H1 (cell line): ENCODE measurements around the gene BTG2. TPM values are rescaled to one million over a fixed set of nuclear protein-coding genes. Genes with fewer than 3 reads are reported as not detected.

ENCODE experiments used
- CTCF ChIA-PET: fragments of 300-600 bp; sonication (Branson Sonifier 250); formaldehyde crosslinking; loops from one replicate; lab custom pipeline; 2021; ENCODE audit not compliant: partially characterized antibody; lab: Charles Lee
- POLR2A ChIA-PET: fragments of 300-600 bp; sonication (Branson Sonifier 250); formaldehyde crosslinking; loops from one replicate; lab custom pipeline; 2021; ENCODE audit warnings: inconsistent platforms; ENCODE audit not compliant: partially characterized antibody; lab: Charles Lee
- DNase-seq, 2 experiments: peaks; one replicate each; pipeline versions ENCODE4 v3.0.0 to v3.0.0-alpha.2; 2010 to 2022; ENCODE audit warnings: low spot score in 2 of 2, low read depth in 1 of 2, mixed read lengths in 1 of 2
- FAIRE-seq: peaks from 2 replicates; lab custom pipeline; 2011; peaks lifted over from hg19 to GRCh38; lab: Jason Lieb, UNC
- H2AFZ ChIP-seq: 2 replicates; pipeline ENCODE4 v1.8.1; 2012; ENCODE audit warnings: low read length, inconsistent platforms
- H2AK5ac ChIP-seq: 2 replicates; pipeline ENCODE4 v1.6.1; 2013; ENCODE audit warnings: low read depth, low read length
- H2BK120ac ChIP-seq: replicated peaks from 2 replicates; pipeline ENCODE3; 2013; ENCODE audit warnings: low read depth, low read length, inconsistent platforms
- H2BK12ac ChIP-seq: 2 replicates; pipeline ENCODE4 v1.6.1; 2013; ENCODE audit warnings: low read depth, low read length
- H2BK15ac ChIP-seq: 2 replicates; pipeline ENCODE4 v1.6.1; 2013; ENCODE audit warnings: low read length
- H2BK20ac ChIP-seq: 2 replicates; pipeline ENCODE4 v1.6.1; 2013; ENCODE audit warnings: low read length
- H2BK5ac ChIP-seq: 2 replicates; pipeline ENCODE4 v1.6.1; 2013; ENCODE audit warnings: low read depth, low read length
- H3K14ac ChIP-seq: 2 replicates; pipeline ENCODE4 v1.6.1; 2013; ENCODE audit warnings: inconsistent platforms; ENCODE audit not compliant: insufficient read length
- H3K18ac ChIP-seq: 2 replicates; pipeline ENCODE4 v1.6.1; 2013; ENCODE audit warnings: low read length; ENCODE audit errors: extremely low read depth
- H3K23ac ChIP-seq: 2 replicates; pipeline ENCODE4 v1.6.1; 2013; ENCODE audit warnings: inconsistent platforms; ENCODE audit not compliant: insufficient read length
- H3K23me2 ChIP-seq: 2 replicates; pipeline ENCODE4 v1.6.1; 2013; ENCODE audit warnings: low read depth, low read length
- H3K27ac ChIP-seq: 2 replicates; pipeline ENCODE4 v1.6.1; 2011; ENCODE audit warnings: low read depth, low read length, inconsistent platforms
- H3K27me3 ChIP-seq, 4 experiments: replicated peaks in 1 of 4; 1 replicate in 1 of 4; 2 replicates in 3 of 4; pipeline versions ENCODE4 v1.6.1 to v1.8.1; 2011 to 2013; ENCODE audit warnings: low read length in 3 of 4, mild to moderate bottlenecking in 3 of 4, inconsistent platforms in 2 of 4, mixed read lengths in 2 of 4, moderate library complexity in 1 of 4; ENCODE audit not compliant: control insufficient read depth in 3 of 4, insufficient read depth in 3 of 4; ENCODE audit errors: extremely low read depth in 1 of 4
- H3K36me3 ChIP-seq, 4 experiments: 2 replicates each; pipeline versions ENCODE4 v1.6.1 to v1.8.1; 2011 to 2013; ENCODE audit warnings: mild to moderate bottlenecking in 4 of 4, low read length in 3 of 4, moderate library complexity in 2 of 4, control low read depth in 1 of 4, inconsistent platforms in 1 of 4; ENCODE audit not compliant: insufficient read depth in 4 of 4, control insufficient read depth in 2 of 4
- H3K4ac ChIP-seq: replicated peaks from 2 replicates; pipeline ENCODE3; 2013; ENCODE audit warnings: low read length, low read depth, mixed read lengths, inconsistent platforms; ENCODE audit not compliant: insufficient read length
- H3K4me1 ChIP-seq, 4 experiments: replicated peaks in 1 of 4; 1 replicate in 1 of 4; 2 replicates in 3 of 4; pipeline versions ENCODE4 v1.6.1 to v1.8.1; 2011 to 2013; ENCODE audit warnings: low read length in 3 of 4, inconsistent platforms in 2 of 4, mixed read lengths in 1 of 4; ENCODE audit not compliant: insufficient read depth in 4 of 4, control insufficient read depth in 3 of 4
- H3K4me2 ChIP-seq, 2 experiments: 2 replicates each; pipeline versions ENCODE4 v1.6.1 to v1.8.1; 2011 to 2013; ENCODE audit warnings: low read depth in 2 of 2, low read length in 2 of 2, control low read depth in 1 of 2, inconsistent platforms in 1 of 2, mild to moderate bottlenecking in 1 of 2; ENCODE audit not compliant: insufficient read depth in 1 of 2
- H3K4me3 ChIP-seq, 4 experiments: fragments of 200-600, 300-600 bp in 1 of 4; sonication (generic), shearing (Covaris generic), sonication (Bioruptor Twin) in 1 of 4; 2 replicates each; pipeline versions ENCODE4 v1.5.1 to v1.8.1; 2011 to 2016; ENCODE audit warnings: low read length in 4 of 4, low read depth in 3 of 4, control low read depth in 2 of 4, inconsistent platforms in 2 of 4, mild to moderate bottlenecking in 2 of 4, mixed read lengths in 1 of 4, moderate library complexity in 1 of 4; ENCODE audit not compliant: insufficient read depth in 2 of 4; ENCODE audit errors: extremely low read depth in 1 of 4
- H3K56ac ChIP-seq: replicated peaks from 2 replicates; pipeline ENCODE3; 2013; ENCODE audit warnings: low read depth, mild to moderate bottlenecking, mixed read lengths, low read length, inconsistent platforms; ENCODE audit not compliant: insufficient read length
- H3K79me1 ChIP-seq: 2 replicates; pipeline ENCODE4 v1.6.1; 2013; ENCODE audit warnings: low read depth, low read length, control low read depth
- H3K79me2 ChIP-seq, 2 experiments: 2 replicates each; pipeline versions ENCODE4 v1.6.1 to v1.8.1; 2012 to 2013; ENCODE audit warnings: low read length in 2 of 2, mild to moderate bottlenecking in 2 of 2, inconsistent platforms in 1 of 2; ENCODE audit not compliant: insufficient read depth in 2 of 2, control insufficient read depth in 1 of 2
- H3K9ac ChIP-seq, 4 experiments: replicated peaks in 1 of 4; 1 replicate in 1 of 4; 2 replicates in 3 of 4; pipeline versions ENCODE4 v1.6.1 to v1.8.1; 2011 to 2013; ENCODE audit warnings: low read depth in 3 of 4, low read length in 3 of 4, control low read depth in 2 of 4, mild to moderate bottlenecking in 2 of 4, moderate library complexity in 2 of 4, inconsistent platforms in 1 of 4; ENCODE audit errors: extremely low read depth in 1 of 4
- H3K9me3 ChIP-seq, 2 experiments: 2 replicates each; pipeline versions ENCODE4 v1.6.1 to v1.8.1; 2012 to 2013; ENCODE audit warnings: mild to moderate bottlenecking in 2 of 2, moderate library complexity in 2 of 2, control low read depth in 1 of 2, inconsistent platforms in 1 of 2, low read depth in 1 of 2, low read length in 1 of 2, mixed read lengths in 1 of 2; ENCODE audit not compliant: insufficient read depth in 2 of 2
- H4K20me1 ChIP-seq, 2 experiments: replicated peaks in 1 of 2; 2 replicates each; pipeline versions ENCODE3 to v1.8.1; 2011 to 2013; ENCODE audit warnings: inconsistent platforms in 2 of 2, low read length in 2 of 2, mild to moderate bottlenecking in 1 of 2; ENCODE audit not compliant: insufficient read depth in 2 of 2, control insufficient read depth in 1 of 2
- H4K5ac ChIP-seq: 2 replicates; pipeline ENCODE4 v1.6.1; 2013; ENCODE audit warnings: low read length, low read depth, mixed read lengths, inconsistent platforms; ENCODE audit not compliant: insufficient read length
- H4K8ac ChIP-seq: 2 replicates; pipeline ENCODE4 v1.8.0; 2013; ENCODE audit warnings: mild to moderate bottlenecking, moderate library complexity, low read length, inconsistent platforms; ENCODE audit not compliant: insufficient read depth; ENCODE audit errors: extremely low read depth
- H4K91ac ChIP-seq: replicated peaks from 2 replicates; pipeline ENCODE3; 2013; ENCODE audit warnings: low read length, mixed read lengths, inconsistent platforms; ENCODE audit not compliant: insufficient read length
- POLR2A ChIP-seq, 2 experiments: IDR thresholded peaks; 1 replicate in 1 of 2; 2 replicates in 1 of 2; pipeline ENCODE4 v1.6.1; 2011; ENCODE audit warnings: low read depth in 2 of 2, low read length in 2 of 2, mild to moderate bottlenecking in 2 of 2; ENCODE audit errors: control extremely low read depth in 1 of 2
- RAD21 ChIP-seq, 2 experiments: IDR thresholded peaks in 1 of 2; conservative IDR thresholded peaks in 1 of 2; 2 replicates each; pipeline ENCODE4 v1.6.1; 2011; ENCODE audit warnings: low read depth in 2 of 2, low read length in 2 of 2, improper control_type of control experiment in 1 of 2, inconsistent platforms in 1 of 2, mild to moderate bottlenecking in 1 of 2, moderate library complexity in 1 of 2
- WGBS, 2 experiments: shearing (Covaris generic) in 1 of 2; methylation state at CpG; one replicate each; pipeline versions ENCODE4 v1.1.6 to v1.1.7; 2013 to 2015; ENCODE audit warnings: low lambda C conversion rate in 2 of 2, mixed read lengths in 2 of 2, inconsistent platforms in 1 of 2, low coverage in 1 of 2, missing lambda C conversion rate in 1 of 2; ENCODE audit not compliant: insufficient replicate concordance in 2 of 2, insufficient coverage in 1 of 2, insufficient read length in 1 of 2; ENCODE audit errors: extremely low coverage in 1 of 2, missing lambda C conversion rate in 1 of 2; 5-methylcytosine and 5-hydroxymethylcytosine counted together
- polyA plus RNA-seq, 7 experiments: library from polyadenylated mRNA; depleted of rRNA in 3 of 7; stranded (reverse) in 5 of 7; unstranded in 2 of 7; fragments of >200 nt in 5 of 7; fragments of 200-250 nt in 2 of 7; gene quantifications; 1 replicate in 5 of 7; 2 replicates in 1 of 7; 4 replicates in 1 of 7; pipeline versions ENCODE4 v1.2.1 to v1.2.3, GENCODE V29; 2011 to 2013; ENCODE audit warnings: missing spikeins in 2 of 7, mixed read lengths in 2 of 7
- total RNA-seq: library from RNA; stranded (reverse); fragmentation: NEBNext Ultra II Directional; extraction: Animal tissue kit (Norgen Biotek cat#: 25700); gene quantifications from 2 replicates; pipeline ENCODE4 v1.2.1, GENCODE V29; 2021
- TF ChIP-seq, protein P1 (sequence below), 3 experiments: IDR thresholded peaks; 1 replicate in 2 of 3; 2 replicates in 1 of 3; pipeline versions ENCODE4 v1.5.1 to v1.6.1; 2011; ENCODE audit warnings: low read length in 3 of 3, mild to moderate bottlenecking in 3 of 3, inconsistent platforms in 2 of 3, low read depth in 1 of 3, moderate library complexity in 1 of 3; ENCODE audit not compliant: insufficient read depth in 1 of 3; ENCODE audit errors: control extremely low read depth in 1 of 3
- TF ChIP-seq, protein P2 (sequence below): IDR thresholded peaks from 2 replicates; pipeline ENCODE4 v1.6.1; 2012; ENCODE audit warnings: inconsistent platforms

BTG2 gene
- total and polyA plus RNA-seq, 2 of the 8 experiments (the other 6 are each of a cell fraction or from before 2014, with no cell fraction given), result 4.8 to 11.0 TPM

DNA sequence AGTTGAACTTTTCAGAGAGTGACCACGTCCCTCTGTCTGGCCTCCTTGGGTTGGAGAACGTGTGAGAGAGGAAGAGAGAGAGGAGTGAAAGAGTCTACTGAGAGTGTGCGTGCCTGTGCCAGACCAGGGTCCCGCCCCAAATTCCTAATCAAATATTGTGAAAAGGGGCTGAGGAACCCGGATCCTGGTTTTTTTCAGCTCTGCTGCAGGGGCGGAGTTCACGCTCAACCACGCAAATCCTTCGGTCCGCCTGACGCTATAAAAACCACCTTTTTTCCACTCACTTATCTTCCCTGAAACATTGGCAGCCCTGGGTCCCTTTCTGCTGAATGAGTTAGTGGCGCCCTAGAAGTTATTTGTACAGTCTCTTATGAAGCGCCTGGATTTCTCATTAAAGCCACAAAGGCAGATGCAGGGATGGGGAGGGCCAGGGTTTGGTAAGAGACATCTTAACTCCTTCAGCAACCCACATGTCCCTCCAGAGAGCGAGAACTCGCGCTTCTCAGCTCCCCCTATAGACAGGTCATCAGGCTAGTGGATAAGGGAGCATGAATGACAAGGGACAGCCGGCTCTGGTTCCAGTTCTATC is 45.8 kb downstream of the BTG2 start, which contains the start of gene FMOD:
Gene FMOD (minus strand): TSS at position 86 of the 589 bp plus-strand sequence. CDS start 2,852 bp downstream, outside the sequence.
- Histone ChIP-seq H3K56ac (no peak within 1 kb of the TSS), H3K27me3 (no peaks in the 10 kb centered on the region; a peak in 1 of 7 replicates), H4K20me1 (no peaks in the 10 kb centered on the region), H4K91ac (no peak within 1 kb of the TSS), H3K23me2 (no peaks in the 10 kb centered on the region), H3K23ac (no peak within 1 kb of the TSS), H2BK120ac (no peak within 1 kb of the TSS), H3K18ac (no peak within 1 kb of the TSS), H3K9ac (no peak within 1 kb of the TSS), H3K27ac (no peak within 1 kb of the TSS), H4K5ac (no peak within 1 kb of the TSS), H2BK20ac (no peak within 1 kb of the TSS), H2BK5ac (no peak within 1 kb of the TSS), H3K4me1 (no peaks in the 10 kb centered on the region), H3K14ac (no peak within 1 kb of the TSS)
- FAIRE-seq (no peak), DNase-seq (no peak)
- ChIA-PET POLR2A (no interaction called here), CTCF (interaction anchor here (0.8 to 24.2 kb wide), 14 partner anchors 4 to 228 kb away, joined by 3 to 330 read pairs (median 4); partner anchors contain the start of genes FMOD and PRELP)
- no peak for TF ChIP-seq POLR2A (IDR thresholded peaks at IDR 0.05; ENCODE audit: control extremely low read depth in 1 of 2, low read depth in 2 of 2, low read length in 2 of 2)
- peak in 1 of 2 experiments; percentile 34; a peak in 1 of 4 replicates for TF ChIP-seq RAD21 (IDR thresholded peaks at IDR 0.05 in 1 of 2, conservative IDR thresholded peaks at IDR 0.05 in 1 of 2; ENCODE audit: low read depth in 2 of 2, low read length in 2 of 2)
- TF ChIP-seq, protein P1, sequence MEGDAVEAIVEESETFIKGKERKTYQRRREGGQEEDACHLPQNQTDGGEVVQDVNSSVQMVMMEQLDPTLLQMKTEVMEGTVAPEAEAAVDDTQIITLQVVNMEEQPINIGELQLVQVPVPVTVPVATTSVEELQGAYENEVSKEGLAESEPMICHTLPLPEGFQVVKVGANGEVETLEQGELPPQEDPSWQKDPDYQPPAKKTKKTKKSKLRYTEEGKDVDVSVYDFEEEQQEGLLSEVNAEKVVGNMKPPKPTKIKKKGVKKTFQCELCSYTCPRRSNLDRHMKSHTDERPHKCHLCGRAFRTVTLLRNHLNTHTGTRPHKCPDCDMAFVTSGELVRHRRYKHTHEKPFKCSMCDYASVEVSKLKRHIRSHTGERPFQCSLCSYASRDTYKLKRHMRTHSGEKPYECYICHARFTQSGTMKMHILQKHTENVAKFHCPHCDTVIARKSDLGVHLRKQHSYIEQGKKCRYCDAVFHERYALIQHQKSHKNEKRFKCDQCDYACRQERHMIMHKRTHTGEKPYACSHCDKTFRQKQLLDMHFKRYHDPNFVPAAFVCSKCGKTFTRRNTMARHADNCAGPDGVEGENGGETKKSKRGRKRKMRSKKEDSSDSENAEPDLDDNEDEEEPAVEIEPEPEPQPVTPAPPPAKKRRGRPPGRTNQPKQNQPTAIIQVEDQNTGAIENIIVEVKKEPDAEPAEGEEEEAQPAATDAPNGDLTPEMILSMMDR (IDR thresholded peaks at IDR 0.05; ENCODE audit: control extremely low read depth in 1 of 3, insufficient read depth in 1 of 3, low read depth in 1 of 3, low read length in 3 of 3), result peak in 2 of 3 experiments; percentile 34 to 45; a peak in 3 of 4 replicates
- TF ChIP-seq, protein P2, sequence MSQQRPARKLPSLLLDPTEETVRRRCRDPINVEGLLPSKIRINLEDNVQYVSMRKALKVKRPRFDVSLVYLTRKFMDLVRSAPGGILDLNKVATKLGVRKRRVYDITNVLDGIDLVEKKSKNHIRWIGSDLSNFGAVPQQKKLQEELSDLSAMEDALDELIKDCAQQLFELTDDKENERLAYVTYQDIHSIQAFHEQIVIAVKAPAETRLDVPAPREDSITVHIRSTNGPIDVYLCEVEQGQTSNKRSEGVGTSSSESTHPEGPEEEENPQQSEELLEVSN, result 0 out of 2 replicates have a peak, but pooled peaks have one; percentile 16
- TF ChIP-seq, all 59 proteins: peak for 3
- no peaks in the 10 kb centered on the region for H3K79me1 ChIP-seq
- peak within 1 kb of the TSS; percentile 92 for H2AFZ ChIP-seq
- H3K4me2 ChIP-seq, result no peak within 1 kb of the TSS
- H2BK15ac ChIP-seq, result no peak within 1 kb of the TSS
- H3K4me3 ChIP-seq, result no peak within 1 kb of the TSS
- no peak within 1 kb of the TSS for H2AK5ac ChIP-seq
- no peak within 1 kb of the TSS for H4K8ac ChIP-seq
- H3K79me2 ChIP-seq, result no peaks in the 10 kb centered on the region
- no peaks in the 10 kb centered on the region; a peak in 1 of 8 replicates for H3K36me3 ChIP-seq
- no peaks in the 10 kb centered on the region for H3K9me3 ChIP-seq
- 59% methylated on average over 17 of the region's 17 CpGs; no CpG with 5 or more reads in 1 of the 2 experiments for WGBS, 2 experiments
- no peak within 1 kb of the TSS for H3K4ac ChIP-seq
- H2BK12ac ChIP-seq, result no peak within 1 kb of the TSS
